ENCODE results near the gene COPB2.

Gene COPB2

GRCh38 chr3:139327231-139327630 is 62.2 kb downstream of the COPB2 start:
- DNase-seq (ENCODE audit: low read depth): no peak

- no peak for DNase-seq (ENCODE audit: low read depth)
These were observed 62.7 kb downstream of the COPB2 start for GRCh38 chr3:139326707-139327106.

GRCh38 chr3:139326131-139326530 is 63.3 kb downstream of the COPB2 start:
- DNase-seq (ENCODE audit: low read depth): no peak

GRCh38 chr3:139325551-139325950 is 63.9 kb downstream of the COPB2 start:
- DNase-seq (ENCODE audit: low read depth): no peak

DNA sequence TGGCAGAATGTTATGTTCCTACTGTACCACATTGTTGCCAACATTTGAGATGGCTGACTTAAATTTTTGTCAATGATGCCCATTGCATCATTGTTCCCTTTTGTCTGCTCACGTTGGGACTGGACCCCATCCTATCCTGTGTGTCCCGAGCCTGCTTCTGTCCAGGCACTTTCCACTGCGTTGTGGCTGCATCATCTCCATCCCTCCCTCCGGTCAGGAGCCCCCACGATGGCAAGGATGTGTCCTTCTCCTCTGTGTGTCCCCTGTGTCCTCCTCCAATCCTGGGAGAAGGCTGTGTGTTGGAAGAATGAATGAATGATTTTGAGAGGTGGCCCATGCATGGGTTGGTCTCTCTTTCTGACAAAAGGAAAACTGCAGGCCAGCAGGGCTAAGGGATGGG is 65.0 kb downstream of the COPB2 start:
- no peak for DNase-seq (ENCODE audit: low read depth)

DNA sequence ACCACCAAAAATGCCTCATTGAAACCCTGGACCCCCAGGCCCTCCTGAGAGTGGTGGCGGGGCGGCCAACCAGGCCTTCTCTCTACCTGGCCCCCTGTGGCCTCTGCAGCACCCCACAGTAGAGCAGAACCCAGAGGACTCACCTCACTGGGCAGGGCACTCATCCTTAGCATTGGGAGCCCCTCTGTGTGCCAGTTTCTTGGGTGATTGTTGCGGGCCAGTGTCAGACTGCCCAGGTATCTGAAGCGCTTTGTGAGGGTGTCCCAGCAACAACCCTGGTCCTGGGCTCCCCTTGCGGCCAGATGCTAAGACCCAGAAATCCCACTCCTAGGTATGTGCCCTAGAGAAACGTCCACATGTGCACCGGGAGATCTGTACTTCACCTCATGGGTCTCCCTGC is 66.3 kb downstream of the COPB2 start:
- DNase-seq (ENCODE audit: low read depth): no peak

DNA sequence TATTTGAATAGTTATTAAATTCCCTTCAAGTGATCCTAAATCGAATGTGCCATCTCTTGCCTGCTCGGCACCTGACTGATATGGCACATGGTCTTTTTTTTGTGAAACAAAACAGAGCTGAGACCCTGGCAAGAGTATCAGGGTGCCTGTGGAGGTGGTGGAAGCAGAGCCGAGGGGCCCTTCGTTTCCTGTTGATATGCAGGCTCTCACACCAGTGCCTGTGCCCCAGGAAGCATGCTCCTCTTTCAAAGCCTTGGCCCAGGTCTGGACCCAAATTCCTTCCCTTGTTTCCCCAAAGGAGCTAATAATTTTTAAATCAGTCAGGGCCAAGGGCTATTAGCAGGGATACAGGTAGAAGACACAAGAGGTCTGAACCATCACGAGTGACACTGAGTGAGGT is 67.1 kb downstream of the COPB2 start:
- DNase-seq (ENCODE audit: low read depth): no peak

DNA sequence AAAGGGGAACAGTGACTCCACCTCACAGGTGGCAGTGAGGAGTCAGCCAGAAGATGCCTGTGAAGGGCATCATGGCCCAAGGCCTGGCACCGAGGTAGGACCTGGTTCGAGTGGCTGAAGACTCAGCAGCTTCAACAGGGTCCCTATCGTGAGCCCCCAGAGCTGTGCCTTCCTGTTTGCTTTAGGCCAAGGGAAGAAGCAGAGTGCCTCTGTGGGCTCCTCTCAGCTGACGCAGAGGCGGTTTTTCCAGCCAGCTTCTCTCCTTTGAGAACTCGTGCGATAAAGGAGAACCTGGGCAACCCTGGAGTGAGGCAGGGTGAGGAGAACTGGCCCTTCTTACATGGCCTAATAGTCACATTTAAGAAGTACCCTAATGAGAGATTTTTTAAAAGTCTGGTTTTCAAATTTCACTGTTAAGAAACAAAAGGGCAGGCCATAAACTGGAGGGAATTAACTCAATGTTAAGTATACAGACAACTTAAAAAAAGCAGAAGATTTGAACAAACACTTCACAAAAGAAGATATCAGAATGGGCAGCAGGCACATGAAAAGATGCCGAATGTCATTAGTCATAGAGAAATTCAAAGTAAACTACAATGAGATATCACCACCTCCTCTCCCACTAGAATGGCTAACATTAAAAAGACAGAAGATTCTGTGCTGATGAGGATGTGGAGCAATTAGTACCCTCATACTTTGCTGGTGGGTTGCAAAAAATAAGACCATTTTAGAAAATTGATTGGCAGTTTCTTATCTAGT is 68.7 kb downstream of the COPB2 start:
- DNase-seq (ENCODE audit: low read depth): no peak

DNA sequence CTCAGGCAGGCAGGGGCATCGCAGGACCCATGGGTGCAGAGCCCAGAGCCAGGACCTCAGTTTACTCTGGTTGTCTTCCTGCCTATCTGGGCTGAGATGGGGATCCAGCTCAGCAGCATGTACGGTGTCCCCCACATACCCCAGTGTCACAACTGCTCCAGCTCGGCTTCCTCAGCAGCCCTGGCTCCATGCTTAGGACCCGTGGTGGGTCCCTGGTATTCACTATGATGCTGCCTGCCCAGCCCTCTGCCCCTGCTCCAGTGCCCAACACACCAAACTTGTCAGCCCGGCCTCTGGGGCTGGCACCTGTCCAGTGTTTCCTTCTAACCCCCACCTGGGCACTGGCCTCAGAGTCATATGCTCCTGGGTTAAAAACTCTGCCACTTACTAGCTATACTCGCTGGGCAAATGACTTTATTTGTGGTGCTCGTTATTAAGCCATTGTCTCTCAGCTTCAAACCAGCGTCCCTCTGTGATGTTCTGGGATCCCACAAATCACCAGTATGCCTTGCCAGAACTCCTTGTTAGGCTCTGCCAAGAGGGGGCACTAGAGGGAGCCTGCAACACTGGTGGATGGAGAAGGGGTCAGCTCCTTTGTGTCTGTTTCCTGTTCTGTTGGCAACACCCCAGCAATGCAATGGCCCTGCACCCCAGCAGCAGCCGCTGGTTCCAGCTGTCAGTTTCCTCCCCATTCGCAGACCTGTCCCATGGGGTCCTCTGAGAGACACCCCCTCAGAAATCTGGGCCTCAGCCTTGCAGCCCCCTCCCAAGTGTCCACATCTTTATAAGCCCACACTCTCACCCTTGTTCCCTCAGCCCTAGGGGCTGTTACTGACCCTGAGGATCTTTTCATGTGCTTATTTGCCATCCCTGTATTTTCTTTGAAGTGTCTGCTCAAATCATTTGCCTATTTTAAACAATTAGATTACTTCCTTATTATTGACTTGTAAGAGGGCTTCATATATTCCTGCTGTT is 69.7 kb downstream of the COPB2 start:
- DNase-seq (ENCODE audit: low read depth): no peak

GRCh38 chr3:139318826-139319225 is 70.6 kb downstream of the COPB2 start:
- no peak for DNase-seq (ENCODE audit: low read depth)

GRCh38 chr3:139318431-139318816 is 71.0 kb downstream of the COPB2 start:
- DNase-seq (ENCODE audit: low read depth): no peak

DNA sequence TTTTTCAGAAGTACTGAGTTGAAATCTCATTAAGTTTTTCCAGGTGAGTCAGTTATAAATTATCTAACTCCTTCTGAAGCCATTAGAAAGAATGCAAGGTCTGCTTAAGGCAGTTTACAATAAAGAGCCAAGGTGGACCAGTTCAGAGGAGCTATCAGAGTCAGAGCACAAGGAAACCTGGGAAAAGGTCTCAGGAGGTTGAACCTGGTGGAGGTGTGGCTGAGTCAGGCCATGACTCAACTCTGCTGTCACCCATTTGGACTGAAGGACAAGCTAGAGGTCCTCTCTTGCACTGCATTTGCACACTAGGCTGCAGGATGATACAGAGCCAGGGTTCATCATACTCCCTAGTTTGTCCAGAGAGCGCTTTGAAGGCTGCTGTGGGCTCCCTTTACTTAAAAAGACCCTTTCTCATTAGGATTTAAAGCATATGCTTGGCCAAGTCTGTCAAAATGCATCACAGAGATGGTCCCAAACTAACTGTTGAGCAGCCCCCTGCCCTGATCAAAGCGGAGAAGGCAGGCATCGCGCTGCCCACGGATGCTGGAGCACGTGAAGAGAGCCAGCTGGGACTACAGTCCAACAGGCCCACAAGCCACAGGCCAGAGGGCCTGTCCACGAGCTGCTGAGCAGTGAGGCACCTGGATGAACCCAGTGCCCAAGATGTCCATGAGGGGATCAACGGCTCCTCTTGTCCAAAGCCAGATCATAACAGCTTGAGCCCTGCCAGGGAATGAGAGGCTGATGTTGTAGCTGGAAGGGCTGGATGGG is 71.6 kb downstream of the COPB2 start:
- DNase-seq (ENCODE audit: low read depth): no peak

GRCh38 chr3:139317215-139317614 is 72.2 kb downstream of the COPB2 start:
- no peak for DNase-seq (ENCODE audit: low read depth)

DNA sequence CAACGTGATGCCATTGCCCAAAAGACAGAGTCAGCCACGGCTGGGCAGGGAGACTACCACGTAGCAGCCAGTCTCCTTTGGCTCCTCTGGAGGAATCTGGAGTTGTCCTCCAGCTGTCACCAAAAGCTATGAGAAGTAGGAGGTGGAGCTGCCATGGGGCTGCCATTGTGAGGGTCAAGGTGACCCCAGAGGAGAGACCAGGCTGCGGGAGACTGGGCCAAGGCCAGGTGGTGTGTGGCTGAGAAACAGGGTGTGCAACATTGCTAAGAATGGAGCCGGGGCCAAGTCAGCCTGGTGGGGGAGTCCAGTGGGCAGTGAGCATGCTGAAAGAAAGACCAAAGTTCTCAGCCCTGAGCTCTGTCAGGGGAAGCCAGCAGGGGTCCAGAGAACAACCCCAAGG is 75.5 kb downstream of the COPB2 start:
- no peak for DNase-seq (ENCODE audit: low read depth)

DNA sequence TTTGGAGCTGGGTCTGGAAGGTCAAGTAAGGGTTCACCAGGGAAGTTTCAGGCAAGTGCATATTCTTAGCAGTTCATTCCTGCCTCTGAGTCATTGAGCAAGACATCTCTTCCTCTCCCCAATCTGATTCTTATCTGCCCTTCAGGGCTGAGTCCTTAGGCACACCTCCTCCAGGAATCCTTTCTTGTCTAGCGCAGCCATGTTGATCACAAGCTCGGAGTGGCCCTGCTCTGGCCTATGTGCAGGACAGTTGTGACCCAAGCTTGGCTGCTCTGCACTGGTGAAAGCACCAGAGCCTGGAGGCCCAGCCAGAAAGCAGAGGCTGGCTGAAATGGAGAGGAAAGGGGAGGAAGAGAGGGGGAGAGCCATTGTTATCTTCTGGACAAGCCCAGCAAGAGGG is 76.5 kb downstream of the COPB2 start:
- DNase-seq (ENCODE audit: low read depth): no peak

DNA sequence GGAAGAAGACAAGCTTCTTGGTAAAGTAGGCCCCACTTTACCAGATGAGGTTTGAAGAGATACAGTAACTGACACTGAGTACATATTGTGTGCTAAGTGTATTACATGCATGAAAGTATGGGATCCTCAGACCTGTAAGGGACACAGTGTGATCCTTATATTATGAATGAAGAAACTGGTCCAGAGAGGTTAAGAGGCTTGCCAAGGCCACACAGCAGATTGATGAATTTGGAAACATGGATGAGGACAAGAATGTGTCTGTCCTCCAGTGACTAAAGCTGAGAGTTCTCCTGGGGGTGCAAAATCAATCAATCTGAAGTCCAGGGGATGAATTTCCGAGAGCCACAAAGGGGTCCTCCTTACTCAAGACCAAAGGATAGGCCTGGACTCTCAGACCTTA is 77.0 kb downstream of the COPB2 start:
- no peak for DNase-seq (ENCODE audit: low read depth)

DNA sequence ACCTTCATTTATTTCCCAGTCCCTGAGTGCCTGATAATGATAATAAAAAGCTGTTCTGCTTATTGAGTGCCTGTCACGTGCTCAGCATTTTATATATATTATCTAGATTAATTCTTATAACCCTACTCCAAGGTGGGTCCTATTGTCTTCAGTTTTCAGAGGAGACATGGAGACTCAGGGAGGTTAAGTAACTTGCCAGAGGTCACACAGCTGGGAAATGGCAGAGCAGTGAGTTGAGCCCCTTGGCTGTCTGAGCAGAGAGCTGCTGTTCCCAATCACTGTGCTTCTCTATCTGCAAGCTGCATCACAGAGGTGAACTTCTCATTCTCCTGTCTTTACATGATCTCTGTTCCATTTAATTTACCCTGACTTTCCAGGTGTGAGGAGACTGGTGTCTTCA is 77.9 kb downstream of the COPB2 start:
- no peak for DNase-seq (ENCODE audit: low read depth)

- no peak for DNase-seq (ENCODE audit: low read depth)
These were observed 78.9 kb downstream of the COPB2 start for GRCh38 chr3:139310474-139310933.

DNA sequence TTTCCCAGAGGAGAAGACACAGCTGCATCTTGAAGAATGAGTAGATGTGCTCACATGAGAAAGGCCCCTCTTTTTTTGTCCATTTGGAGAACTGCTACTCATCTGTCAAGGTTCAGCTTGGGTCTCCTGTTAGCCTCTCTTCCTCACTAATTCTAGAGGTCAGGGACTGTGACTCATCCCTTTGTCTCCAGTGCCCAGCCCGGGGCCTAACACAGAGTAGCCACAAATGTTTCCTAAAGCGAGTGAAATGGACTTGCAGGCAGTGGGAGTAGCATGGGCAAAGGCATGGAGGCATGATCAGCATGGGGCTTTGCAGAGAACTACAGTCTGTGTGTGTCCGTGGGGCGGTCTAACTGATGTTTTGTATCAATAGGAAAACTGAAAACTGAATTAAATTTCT is 79.6 kb downstream of the COPB2 start:
- no peak for DNase-seq (ENCODE audit: low read depth)

GRCh38 chr3:139309061-139309591 is 80.3 kb downstream of the COPB2 start:
- no peak for DNase-seq (ENCODE audit: low read depth)

GRCh38 chr3:139308560-139308959 is 80.9 kb downstream of the COPB2 start:
- no peak for DNase-seq (ENCODE audit: low read depth)
